Kidney (tissue), 14 donors: ENCODE data around the gene FLYWCH1. TPM values are rescaled to one million over a fixed set of nuclear protein-coding genes. Genes with fewer than 3 reads are reported as not detected.

Source experiments
- DNase-seq, 5 donors: peaks; one replicate each; pipeline ENCODE4 v3.0.0-alpha.2; 2013 to 2020
- FAIRE-seq: peaks from 2 replicates; lab custom pipeline; 2012; peaks lifted over from hg19 to GRCh38; lab: Jason Lieb, UNC
- H3K27ac ChIP-seq, 2 donors: one replicate each; pipeline ENCODE4 v1.7.0; 2013; ENCODE audit warnings: low read depth in 2 of 2, low read length in 2 of 2, inconsistent platforms in 1 of 2
- H3K27me3 ChIP-seq: one replicate; pipeline ENCODE4 v1.7.1; 2013; ENCODE audit warnings: low read length, inconsistent platforms; ENCODE audit not compliant: control insufficient read depth, insufficient read depth
- H3K36me3 ChIP-seq, 3 donors: one replicate each; pipeline versions ENCODE4 v1.7.0 to v1.7.1; 2013; ENCODE audit warnings: low read length in 3 of 3, control low read depth in 1 of 3, inconsistent platforms in 1 of 3; ENCODE audit not compliant: insufficient read depth in 3 of 3, control insufficient read depth in 2 of 3
- H3K4me1 ChIP-seq, 3 donors: one replicate each; pipeline versions ENCODE4 v1.7.0 to v1.7.1; 2013; ENCODE audit warnings: low read length in 3 of 3, inconsistent platforms in 1 of 3, low read depth in 1 of 3; ENCODE audit not compliant: control insufficient read depth in 2 of 3, insufficient read depth in 2 of 3
- H3K4me3 ChIP-seq, 3 donors: one replicate each; pipeline versions ENCODE4 v1.7.0 to v1.8.1; 2013; ENCODE audit warnings: low read length in 3 of 3, control low read depth in 1 of 3, inconsistent platforms in 1 of 3
- H3K9ac ChIP-seq, 3 donors: one replicate each; pipeline versions ENCODE4 v1.7.0 to v1.7.1; 2013; ENCODE audit warnings: low read length in 3 of 3, control low read depth in 1 of 3, inconsistent platforms in 1 of 3
- H3K9me3 ChIP-seq, 3 donors: one replicate each; pipeline versions ENCODE4 v1.7.0 to v1.7.1; 2013; ENCODE audit warnings: low read length in 3 of 3, control low read depth in 1 of 3, inconsistent platforms in 1 of 3; ENCODE audit not compliant: control insufficient read depth in 2 of 3, insufficient read depth in 1 of 3
- intact Hi-C: fragments of 100-400 bp; cut with DNase I; formaldehyde crosslinking; loops from one replicate; pipeline ENCODE4 v1.11.1; 2022
- polyA plus RNA-seq: library from polyadenylated mRNA; stranded (reverse); fragments of 350-450 nt; fragmentation: Illumina TruSeq; extraction: RNeasy Lipid Tissue Mini Kit (QIAGEN cat#74804); gene quantifications from one replicate; pipeline ENCODE4 v1.2.3, GENCODE V29; 2014; ENCODE audit warnings: low read depth, low replicate concordance; ENCODE audit not compliant: insufficient read depth
- total RNA-seq: library from RNA; stranded (reverse); fragmentation: NEBNext Ultra II Directional; extraction: Animal tissue kit (Norgen Biotek cat#: 25700); gene quantifications from one replicate; pipeline ENCODE4 v1.2.1, GENCODE V29; 2021
- TF ChIP-seq, protein P1 (sequence below): IDR thresholded peaks from 3 replicates; pipeline ENCODE4 v1.5.1; 2012; ENCODE audit warnings: mild to moderate bottlenecking, moderate library complexity, borderline replicate concordance; ENCODE audit not compliant: insufficient read depth; ENCODE audit errors: extremely low read depth
- donor health status: control.
- donor health status: control.
- donor health status: control.
- donor health status: control.
- donor health status: control.
- donor health status: DM: yes; HTN: yes; CAD: no.
- donor health status: Normal renal cell carcinoma (clear cell type).

The FLYWCH1 gene
- total and polyA plus RNA-seq, 2 donors from 2014 or later: 24.5 to 36.8 TPM

DNA sequence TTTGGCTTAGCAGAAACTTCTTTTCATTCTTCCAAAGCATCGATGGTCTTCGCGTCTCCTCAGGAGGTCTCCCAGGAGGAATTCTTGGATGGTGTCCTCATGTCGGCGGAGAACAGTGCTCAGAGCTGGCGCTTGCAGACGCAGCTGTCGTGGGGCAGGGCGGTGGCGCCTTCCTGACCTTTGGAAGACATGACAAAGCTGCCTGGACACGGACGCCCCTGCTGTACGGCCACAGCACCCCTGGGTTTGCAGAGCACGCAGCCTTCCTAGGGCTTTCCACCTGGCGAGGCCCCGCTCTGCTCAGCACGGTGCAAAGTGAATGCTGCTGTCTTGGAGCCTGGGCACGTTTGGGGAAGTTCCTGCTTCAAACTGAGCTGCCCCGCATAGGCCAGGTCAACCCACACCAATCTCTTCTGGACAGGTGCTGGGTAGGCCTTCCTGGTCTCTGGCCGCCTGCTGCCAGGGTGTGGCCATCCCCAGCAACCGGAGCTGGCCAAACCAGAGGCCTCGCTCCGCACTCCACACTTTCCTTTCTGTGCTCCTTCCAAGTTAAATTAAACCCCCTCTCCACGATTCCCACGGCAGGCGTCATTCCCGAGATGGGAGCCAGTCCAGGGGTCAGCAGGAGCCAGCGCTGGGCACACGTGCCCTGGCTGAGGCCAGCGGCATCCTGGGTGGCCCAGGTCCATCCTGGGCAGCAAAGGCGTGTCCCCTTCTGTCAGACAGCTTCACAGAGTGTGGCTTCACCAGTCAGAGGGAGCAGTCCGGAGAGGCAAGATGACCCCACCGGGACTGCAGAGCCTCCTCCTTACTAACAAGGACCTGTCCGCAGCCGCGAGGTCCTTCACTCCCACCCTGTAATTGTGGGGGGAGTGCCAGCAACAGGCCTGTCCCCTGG, 37.3 kb downstream of the FLYWCH1 start:
- FAIRE-seq (no peak), DNase-seq (no peak)
- Histone ChIP-seq H3K4me3 (no peak overlapping the region), H3K27me3 (no peaks in the 10 kb centered on the region), H3K9ac (no peak overlapping the region), H3K36me3 (peaks cover 0 to 10% (median 2%) of the 10 kb centered on the region in 3 donors), H3K9me3 (no peaks in the 10 kb centered on the region), H3K4me1 (no peaks in the 10 kb centered on the region), H3K27ac (no peak overlapping the region)
- TF ChIP-seq, protein P1, sequence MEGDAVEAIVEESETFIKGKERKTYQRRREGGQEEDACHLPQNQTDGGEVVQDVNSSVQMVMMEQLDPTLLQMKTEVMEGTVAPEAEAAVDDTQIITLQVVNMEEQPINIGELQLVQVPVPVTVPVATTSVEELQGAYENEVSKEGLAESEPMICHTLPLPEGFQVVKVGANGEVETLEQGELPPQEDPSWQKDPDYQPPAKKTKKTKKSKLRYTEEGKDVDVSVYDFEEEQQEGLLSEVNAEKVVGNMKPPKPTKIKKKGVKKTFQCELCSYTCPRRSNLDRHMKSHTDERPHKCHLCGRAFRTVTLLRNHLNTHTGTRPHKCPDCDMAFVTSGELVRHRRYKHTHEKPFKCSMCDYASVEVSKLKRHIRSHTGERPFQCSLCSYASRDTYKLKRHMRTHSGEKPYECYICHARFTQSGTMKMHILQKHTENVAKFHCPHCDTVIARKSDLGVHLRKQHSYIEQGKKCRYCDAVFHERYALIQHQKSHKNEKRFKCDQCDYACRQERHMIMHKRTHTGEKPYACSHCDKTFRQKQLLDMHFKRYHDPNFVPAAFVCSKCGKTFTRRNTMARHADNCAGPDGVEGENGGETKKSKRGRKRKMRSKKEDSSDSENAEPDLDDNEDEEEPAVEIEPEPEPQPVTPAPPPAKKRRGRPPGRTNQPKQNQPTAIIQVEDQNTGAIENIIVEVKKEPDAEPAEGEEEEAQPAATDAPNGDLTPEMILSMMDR: no peak
- intact Hi-C loops: no loop called here

DNA sequence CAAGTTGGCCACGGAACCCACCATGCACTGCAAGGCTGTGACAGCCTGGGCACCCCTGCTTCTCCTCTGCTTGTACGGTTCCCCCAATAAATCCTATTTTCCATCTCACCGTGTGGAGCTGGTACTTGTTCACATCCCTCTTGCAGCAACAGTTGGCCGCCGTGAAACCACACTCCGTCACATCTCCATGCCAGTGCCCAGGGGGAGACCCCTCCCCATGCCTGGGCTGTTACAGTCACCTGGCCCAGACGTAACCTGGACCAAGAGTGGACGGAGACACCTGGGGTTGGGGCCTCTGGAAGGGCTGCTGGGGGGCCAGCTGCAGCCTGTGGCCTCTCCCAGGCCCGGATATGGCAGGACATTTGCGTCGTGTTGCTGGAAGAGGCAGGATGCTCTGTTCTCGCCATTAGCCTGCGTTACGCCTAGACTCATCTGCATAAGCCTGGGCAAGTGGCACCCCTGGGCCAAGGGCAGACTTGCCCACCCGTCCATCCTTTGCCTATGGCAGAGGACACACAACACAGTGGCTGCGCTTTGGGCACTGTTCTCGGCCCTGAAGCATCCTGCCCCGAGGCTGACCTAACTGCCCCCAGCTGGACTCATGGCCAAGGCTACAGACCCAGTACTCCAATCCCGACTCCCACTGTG, 38.1 kb downstream of the FLYWCH1 start:
- intact Hi-C loops: no loop called here
- H3K4me3 ChIP-seq: no peak overlapping the region
- H3K9me3 ChIP-seq: no peaks in the 10 kb centered on the region
- peaks cover 0 to 10% (median 2%) of the 10 kb centered on the region in 3 donors for H3K36me3 ChIP-seq
- no peaks in the 10 kb centered on the region for H3K4me1 ChIP-seq
- no peak overlapping the region for H3K27ac ChIP-seq
- no peaks in the 10 kb centered on the region for H3K27me3 ChIP-seq
- FAIRE-seq: no peak
- TF ChIP-seq, protein P1: no peak
- H3K9ac ChIP-seq: no peak overlapping the region
- no peak for DNase-seq

DNA sequence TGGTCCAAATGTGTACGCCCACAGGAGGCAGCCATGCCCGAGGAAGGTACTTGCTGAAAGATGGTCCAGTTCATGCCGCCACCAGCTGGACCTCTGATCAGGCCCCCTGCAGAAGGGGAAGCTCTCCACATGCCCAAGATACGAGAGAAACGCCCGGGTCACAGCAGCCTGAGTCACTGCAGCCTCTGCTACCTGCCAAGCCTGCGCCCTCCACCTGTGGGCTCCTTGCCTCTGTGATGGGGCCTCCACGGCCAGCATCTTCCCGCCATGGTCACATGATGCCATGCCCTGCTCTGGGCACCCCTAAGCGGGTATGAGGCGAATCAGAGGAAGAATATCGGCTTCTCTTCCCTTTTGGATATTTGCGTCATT, 38.6 kb downstream of the FLYWCH1 start:
- DNase-seq (no peak), FAIRE-seq (no peak)
- Histone ChIP-seq H3K27ac (no peak overlapping the region), H3K36me3 (peaks cover 0 to 10% (median 2%) of the 10 kb centered on the region in 3 donors), H3K9me3 (no peaks in the 10 kb centered on the region), H3K4me1 (no peaks in the 10 kb centered on the region), H3K4me3 (no peak overlapping the region), H3K27me3 (no peaks in the 10 kb centered on the region), H3K9ac (no peak overlapping the region)
- TF ChIP-seq, protein P1: no peak
- intact Hi-C loops: no loop called here
